H9 (cell line): ENCODE results near the gene PACSIN2. TPM values are rescaled to one million over a fixed set of nuclear protein-coding genes. Genes with fewer than 3 reads are reported as not detected.

Source experiments
- DNase-seq: peaks from one replicate; pipeline ENCODE4 v3.0.0-alpha.2; 2017
- H2AFZ ChIP-seq: one replicate; pipeline ENCODE4 v1.6.1; 2013; ENCODE audit warnings: mild to moderate bottlenecking, low read length, control low read depth, moderate library complexity
- H2AK5ac ChIP-seq: 2 replicates; pipeline ENCODE4 v1.6.1; 2013; ENCODE audit warnings: low read length, control low read depth, mixed read lengths; ENCODE audit not compliant: insufficient read length
- H2BK120ac ChIP-seq: one replicate; pipeline ENCODE4 v1.6.1; 2013; ENCODE audit warnings: low read depth, mild to moderate bottlenecking, low read length, control low read depth, inconsistent platforms; ENCODE audit not compliant: poor library complexity, severe bottlenecking
- H2BK12ac ChIP-seq: 2 replicates; pipeline ENCODE4 v1.6.1; 2013; ENCODE audit warnings: low read length, control low read depth, mixed read lengths, low read depth; ENCODE audit not compliant: insufficient read length
- H2BK15ac ChIP-seq: 2 replicates; pipeline ENCODE4 v1.6.1; 2013; ENCODE audit warnings: low read depth, low read length, control low read depth
- H2BK20ac ChIP-seq: one replicate; pipeline ENCODE4 v1.6.1; 2013; ENCODE audit warnings: low read depth, mild to moderate bottlenecking, low read length, control low read depth, inconsistent platforms; ENCODE audit not compliant: poor library complexity, severe bottlenecking
- H2BK5ac ChIP-seq: 2 replicates; pipeline ENCODE4 v1.6.1; 2013; ENCODE audit warnings: low read length, control low read depth, mixed read lengths; ENCODE audit not compliant: insufficient read length
- H3K14ac ChIP-seq: 2 replicates; pipeline ENCODE4 v1.6.1; 2013; ENCODE audit warnings: low read length, control low read depth; ENCODE audit not compliant: insufficient read depth
- H3K18ac ChIP-seq: 2 replicates; pipeline ENCODE4 v1.6.1; 2013; ENCODE audit warnings: low read depth, mild to moderate bottlenecking, mixed read lengths, low read length, control low read depth; ENCODE audit not compliant: insufficient read length
- H3K23ac ChIP-seq: 2 replicates; pipeline ENCODE4 v1.6.1; 2013; ENCODE audit warnings: low read length, control low read depth, mixed read lengths, low read depth; ENCODE audit not compliant: insufficient read length
- H3K23me2 ChIP-seq: 2 replicates; pipeline ENCODE4 v1.6.1; 2013; ENCODE audit warnings: low read depth, mild to moderate bottlenecking, mixed read lengths, low read length, control low read depth; ENCODE audit not compliant: insufficient read length, poor library complexity, severe bottlenecking
- H3K27ac ChIP-seq: 2 replicates; pipeline ENCODE4 v1.5.1; 2013; ENCODE audit warnings: low read length, control low read depth, mixed read lengths, low read depth; ENCODE audit not compliant: insufficient read length
- H3K27me3 ChIP-seq: 2 replicates; pipeline ENCODE4 v1.6.1; 2013; ENCODE audit warnings: low read length, control low read depth, inconsistent platforms; ENCODE audit not compliant: insufficient read depth
- H3K4ac ChIP-seq: 2 replicates; pipeline ENCODE4 v1.6.1; 2013; ENCODE audit warnings: low read depth, mild to moderate bottlenecking, control low read depth, inconsistent platforms, low read length, moderate library complexity
- H3K4me1 ChIP-seq: 2 replicates; pipeline ENCODE4 v1.6.1; 2013; ENCODE audit warnings: low read length, control low read depth, inconsistent platforms; ENCODE audit not compliant: insufficient read depth
- H3K4me2 ChIP-seq: 2 replicates; pipeline ENCODE4 v1.6.1; 2013; ENCODE audit warnings: low read length, control low read depth, mixed read lengths; ENCODE audit not compliant: insufficient read length, insufficient read depth
- H3K56ac ChIP-seq: 2 replicates; pipeline ENCODE4 v1.6.1; 2013; ENCODE audit warnings: low read depth, mild to moderate bottlenecking, mixed read lengths, low read length, control low read depth; ENCODE audit not compliant: insufficient read length
- H3K79me1 ChIP-seq: 2 replicates; pipeline ENCODE4 v1.6.1; 2013; ENCODE audit warnings: low read depth, mild to moderate bottlenecking, moderate library complexity, low read length, control low read depth, inconsistent platforms; ENCODE audit not compliant: insufficient read depth, poor library complexity, severe bottlenecking
- H3K79me2 ChIP-seq: 2 replicates; pipeline ENCODE4 v1.6.1; 2013; ENCODE audit warnings: low read length, control low read depth, inconsistent platforms; ENCODE audit not compliant: insufficient read depth
- H3K9ac ChIP-seq: 2 replicates; pipeline ENCODE4 v1.6.1; 2013; ENCODE audit warnings: low read length, control low read depth, mixed read lengths; ENCODE audit not compliant: insufficient read length; ENCODE audit errors: extremely low read depth
- H3K9me3 ChIP-seq: one replicate; pipeline ENCODE4 v1.6.1; 2013; ENCODE audit warnings: low read depth, low read length, inconsistent platforms; ENCODE audit not compliant: control insufficient read depth
- H3T11ph ChIP-seq: one replicate; pipeline ENCODE4 v1.6.1; 2013; ENCODE audit warnings: mild to moderate bottlenecking, low read length, control low read depth, inconsistent platforms
- H4K20me1 ChIP-seq: one replicate; pipeline ENCODE4 v1.6.1; 2013; ENCODE audit not compliant: control insufficient read depth, insufficient read length, insufficient read depth
- H4K5ac ChIP-seq: 2 replicates; pipeline ENCODE4 v1.6.1; 2013; ENCODE audit warnings: low read depth, mild to moderate bottlenecking, mixed read lengths, low read length, control low read depth; ENCODE audit not compliant: insufficient read length
- H4K8ac ChIP-seq: replicated peaks from 2 replicates; pipeline ENCODE4 v1.6.1; 2013; ENCODE audit warnings: low read length, control low read depth, mixed read lengths, low read depth; ENCODE audit not compliant: insufficient read length
- H4K91ac ChIP-seq: 2 replicates; pipeline ENCODE4 v1.6.1; 2013; ENCODE audit warnings: low read depth, mild to moderate bottlenecking, moderate library complexity, mixed read lengths, low read length, control low read depth; ENCODE audit not compliant: insufficient read length
- H3K27ac Mint-ChIP-seq, 3 experiments: 2 replicates in 2 of 3; 3 replicates in 1 of 3; pipeline ENCODE4 v1.8.0; 2020 to 2021; ENCODE audit warnings: mixed read lengths in 3 of 3, mild to moderate bottlenecking in 1 of 3, moderate library complexity in 1 of 3
- H3K27me3 Mint-ChIP-seq: 2 replicates; pipeline ENCODE4 v1.8.0; 2021; ENCODE audit warnings: low read depth, mild to moderate bottlenecking, moderate library complexity, mixed read lengths
- H3K36me3 Mint-ChIP-seq, 3 experiments: 2 replicates in 2 of 3; 3 replicates in 1 of 3; pipeline ENCODE4 v1.8.0; 2020 to 2021; ENCODE audit warnings: low read depth in 3 of 3, mixed read lengths in 3 of 3; ENCODE audit not compliant: insufficient read depth in 1 of 3
- H3K4me1 Mint-ChIP-seq, 2 experiments: 2 replicates each; pipeline ENCODE4 v1.8.0; 2020; ENCODE audit warnings: mixed read lengths in 2 of 2
- H3K4me3 Mint-ChIP-seq, 2 experiments: 2 replicates in 1 of 2; 3 replicates in 1 of 2; pipeline ENCODE4 v1.8.0; 2020 to 2021; ENCODE audit warnings: mild to moderate bottlenecking in 2 of 2, mixed read lengths in 2 of 2, moderate library complexity in 1 of 2
- H3K9me3 Mint-ChIP-seq, 2 experiments: 2 replicates in 1 of 2; 3 replicates in 1 of 2; pipeline ENCODE4 v1.8.0; 2020; ENCODE audit warnings: mild to moderate bottlenecking in 2 of 2, mixed read lengths in 2 of 2, moderate library complexity in 1 of 2
- CTCF ChIP-seq: fragments of 200-600 bp; sonication (generic); conservative IDR thresholded peaks from 3 replicates; pipeline ENCODE4 v1.8.0; 2021; ENCODE audit warnings: antibody characterized with exemption, mild to moderate bottlenecking
- WGBS: extraction: QIAGEN DNeasy Blood & Tissue Kit; methylation state at CpG from one replicate; pipeline ENCODE4 v1.1.7; 2013; ENCODE audit warnings: missing lambda C conversion rate, low lambda C conversion rate, mixed read lengths; ENCODE audit not compliant: insufficient read length; ENCODE audit errors: extremely low coverage; 5-methylcytosine and 5-hydroxymethylcytosine counted together
- total RNA-seq: library from RNA; stranded (reverse); gene quantifications from 2 replicates; pipeline ENCODE4 v1.2.1, GENCODE V29; 2021

The PACSIN2 gene
- total RNA-seq, 1 experiment from 2014 or later: 62.3 TPM

DNA sequence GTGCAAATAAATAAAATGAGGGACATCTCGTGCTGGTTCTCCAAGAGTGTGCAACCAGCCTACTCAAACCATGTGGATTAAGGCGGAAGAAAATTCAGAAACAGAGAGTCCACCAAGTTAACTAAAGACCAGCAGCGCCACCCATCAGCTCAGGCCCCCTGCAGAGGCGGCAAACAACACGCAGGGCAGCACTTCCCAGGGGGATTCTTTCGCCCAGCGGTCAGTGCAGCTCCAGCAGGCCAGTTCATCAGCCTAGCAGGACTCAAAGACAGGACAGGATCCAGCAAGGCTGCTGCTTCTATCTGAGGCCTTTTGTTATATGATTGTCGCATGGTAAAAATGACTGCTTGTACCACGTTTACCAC lies 51.7 kb downstream of the PACSIN2 start:
- Histone ChIP-seq H3K27ac (no peak overlapping the region), H2BK15ac (no peak overlapping the region), H3K23me2 (no peaks in the 10 kb centered on the region), H3K4me2 (no peak overlapping the region), H2BK5ac (no peak overlapping the region), H3K23ac (no peak overlapping the region), H3K79me2 (no peaks in the 10 kb centered on the region; the same call in 1 of the 2 replicates), H2BK20ac (no peak overlapping the region), H3K4ac (no peak overlapping the region), H4K8ac (no peak overlapping the region), H3K56ac (no peak overlapping the region), H2AFZ (no peak overlapping the region), H3K27me3 (no peaks in the 10 kb centered on the region), H3K4me1 (peaks cover 21% of the 10 kb centered on the region), H4K91ac (no peak overlapping the region), H3K79me1 (peaks cover 3% of the 10 kb centered on the region), H3K18ac (no peak overlapping the region), H2AK5ac (no peak overlapping the region), H4K5ac (no peak overlapping the region), H3K9me3 (no peaks in the 10 kb centered on the region), H2BK12ac (no peak overlapping the region), H4K20me1 (no peaks in the 10 kb centered on the region), H3T11ph (no peak overlapping the region), H2BK120ac (no peak overlapping the region), H3K14ac (no peak overlapping the region), H3K9ac (no peak overlapping the region)
- Mint-ChIP-seq H3K9me3 (no peaks in the 10 kb centered on the region; a peak in 1 of 5 replicates), H3K36me3 (peaks cover 6 to 17% (median 8%) of the 10 kb centered on the region in 3 experiments), H3K4me1 (peaks cover 68 to 83% of the 10 kb centered on the region in 2 experiments), H3K4me3 (no peak overlapping the region), H3K27me3 (peaks cover 2% of the 10 kb centered on the region; the same call in 1 of the 2 replicates), H3K27ac (peak overlapping the region in 1 of 3 experiments; percentile 12; a peak in 3 of 7 replicates)
- no CpG with 5 or more reads among the region's 9 CpGs for WGBS
- TF ChIP-seq CTCF: no peak
- no peak for DNase-seq
